GM21390 (cell line): ENCODE measurements around the gene MMRN2.
A peak's percentile ranks its signal among the peaks of the same experiment; 100 is the strongest.
"Not testable (repeated sequence)": the region's sequence is repeated elsewhere in the genome, so short reads cannot be mapped to it uniquely, and the experiment has no call there.

Source experiments
- ATAC-seq: cut with Tn5 transposase; IDR thresholded peaks from one replicate; pipeline ENCODE4 v1.9.1; 2021; ENCODE audit not compliant: unreplicated experiment

MMRN2 gene

GRCh38 chr10:86957471-86958115 is at the start of gene MMRN2:
MMRN2 (minus strand) TSS chr10:86957615; CDS start chr10:86957541, 74 bp downstream.
- no peak for ATAC-seq

GRCh38 chr10:87007124-87007523 is 49.7 kb upstream of the MMRN2 start:
- not testable (repeated sequence) for ATAC-seq

GRCh38 chr10:87000491-87000890 is 43.1 kb upstream of the MMRN2 start:
- no peak for ATAC-seq

- ATAC-seq = not testable (repeated sequence)
These were observed 42.5 kb upstream of the MMRN2 start for GRCh38 chr10:86999802-87000403.

- ATAC-seq = no peak
These were observed 35.5 kb upstream of the MMRN2 start for GRCh38 chr10:86992929-86993328.

GRCh38 chr10:86992456-86992855 is 35.0 kb upstream of the MMRN2 start:
- ATAC-seq = no peak

GRCh38 chr10:86991362-86991761 is 33.9 kb upstream of the MMRN2 start:
- not testable (repeated sequence) for ATAC-seq

- no peak for ATAC-seq
These were observed 31.1 kb upstream of the MMRN2 start for GRCh38 chr10:86988520-86988919.

GRCh38 chr10:86984498-86984897 is 27.1 kb upstream of the MMRN2 start:
- not testable (repeated sequence) for ATAC-seq

- no peak for ATAC-seq
These were observed 24.3 kb upstream of the MMRN2 start for GRCh38 chr10:86981716-86982115.

- not testable (repeated sequence) for ATAC-seq
These were observed 23.6 kb upstream of the MMRN2 start for GRCh38 chr10:86981020-86981419.

- no peak for ATAC-seq
These were observed 22.6 kb upstream of the MMRN2 start for GRCh38 chr10:86979977-86980448.

GRCh38 chr10:86979296-86979818 is 21.9 kb upstream of the MMRN2 start:
- no peak for ATAC-seq

- ATAC-seq = not testable (repeated sequence)
These were observed 21.0 kb upstream of the MMRN2 start for GRCh38 chr10:86978457-86978856.

- ATAC-seq = no peak
These were observed 19.1 kb upstream of the MMRN2 start for GRCh38 chr10:86976362-86977056.

- ATAC-seq = no peak
These were observed 17.1 kb upstream of the MMRN2 start for GRCh38 chr10:86974484-86974883.

- ATAC-seq = no peak
These were observed 15.4 kb upstream of the MMRN2 start for GRCh38 chr10:86972613-86973380.

GRCh38 chr10:86971232-86971991 is 14.0 kb upstream of the MMRN2 start:
- ATAC-seq = peak; percentile 78

- no peak for ATAC-seq
These were observed 13.5 kb upstream of the MMRN2 start for GRCh38 chr10:86970982-86971231.

GRCh38 chr10:86970162-86970981 is 13.0 kb upstream of the MMRN2 start:
- ATAC-seq = no peak
